IPS DF 19.7 (cell line): Measurements from ENCODE around the gene PTMA.
"Not testable (repeated sequence)": the region's sequence is repeated elsewhere in the genome, so short reads cannot be mapped to it uniquely, and the experiment has no call there.

Experiments
- DNase-seq: peaks from one replicate; pipeline ENCODE4 v3.0.0-alpha.2; 2013; ENCODE audit warnings: low read depth, low spot score

PTMA gene

GRCh38 chr2:231715988-231716616 lies 7.8 kb downstream of the PTMA start:
- DNase-seq = no peak

DNA sequence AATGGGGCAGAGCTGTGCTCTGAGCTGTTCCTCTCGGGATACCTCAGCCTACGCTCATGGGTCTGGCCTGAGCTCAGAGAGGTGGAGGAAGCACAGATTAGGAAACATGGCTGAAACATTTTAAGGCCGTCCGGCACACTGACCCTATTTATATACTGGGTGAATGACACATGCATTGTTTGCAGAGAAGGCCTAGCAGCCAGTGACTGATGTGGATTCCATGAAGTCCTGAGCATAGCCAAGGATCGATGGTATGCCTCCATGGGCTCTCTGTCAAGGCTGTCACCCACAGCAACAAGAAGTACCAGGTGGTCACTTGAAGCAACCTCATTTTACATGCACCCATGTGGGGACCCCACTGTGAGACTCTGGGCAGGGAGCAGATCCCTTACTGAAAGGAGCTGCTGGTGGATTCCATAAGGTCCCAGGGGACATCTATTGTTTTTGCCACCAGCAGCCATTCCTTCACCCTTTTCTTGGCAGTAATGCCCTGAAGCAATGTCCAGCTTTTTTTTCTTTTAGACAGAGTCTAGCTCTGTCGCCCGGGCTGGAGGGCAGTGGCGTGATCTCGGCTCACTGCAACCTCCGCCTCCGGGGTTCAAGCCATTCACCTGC lies 8.4 kb downstream of the PTMA start:
- DNase-seq = no peak

- no peak for DNase-seq
Observed at GRCh38 chr2:231717281-231718171, 9.2 kb downstream of the PTMA start.

GRCh38 chr2:231718799-231719198 lies 10.5 kb downstream of the PTMA start:
- DNase-seq = no peak

DNA sequence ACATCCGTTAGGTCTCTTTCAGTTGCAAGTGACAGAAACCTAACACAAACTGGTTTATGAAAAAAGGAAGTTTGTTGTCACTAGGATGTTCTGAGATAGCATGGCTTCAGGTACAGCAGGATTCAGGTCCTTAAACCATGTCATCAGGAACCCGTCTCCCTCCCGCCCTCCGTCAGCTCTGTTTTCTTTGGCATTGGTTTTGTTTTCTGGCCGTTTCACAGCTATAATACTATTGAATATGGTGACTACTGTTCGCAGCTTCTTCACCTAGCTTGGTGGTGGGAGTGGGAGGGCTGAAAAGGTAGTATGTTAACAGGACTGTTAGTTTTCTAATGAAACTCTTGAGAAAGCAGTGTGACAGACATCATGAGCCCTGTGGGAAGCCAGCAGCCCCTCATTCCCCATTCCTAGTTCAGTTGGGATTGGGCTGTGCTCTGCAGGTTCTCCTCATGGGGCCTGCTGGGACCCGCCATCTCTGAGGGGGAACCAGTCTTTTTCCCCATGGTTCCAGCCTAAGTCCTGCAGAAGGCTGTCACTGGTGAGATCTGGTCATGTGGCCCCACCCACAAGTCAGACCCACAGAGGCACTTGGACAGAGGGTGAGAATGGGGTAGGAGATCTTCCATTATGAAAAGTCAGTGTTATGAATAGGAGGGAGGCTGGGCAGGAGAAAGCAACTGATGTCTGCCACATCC lies 12.1 kb downstream of the PTMA start:
- DNase-seq = no peak

DNA sequence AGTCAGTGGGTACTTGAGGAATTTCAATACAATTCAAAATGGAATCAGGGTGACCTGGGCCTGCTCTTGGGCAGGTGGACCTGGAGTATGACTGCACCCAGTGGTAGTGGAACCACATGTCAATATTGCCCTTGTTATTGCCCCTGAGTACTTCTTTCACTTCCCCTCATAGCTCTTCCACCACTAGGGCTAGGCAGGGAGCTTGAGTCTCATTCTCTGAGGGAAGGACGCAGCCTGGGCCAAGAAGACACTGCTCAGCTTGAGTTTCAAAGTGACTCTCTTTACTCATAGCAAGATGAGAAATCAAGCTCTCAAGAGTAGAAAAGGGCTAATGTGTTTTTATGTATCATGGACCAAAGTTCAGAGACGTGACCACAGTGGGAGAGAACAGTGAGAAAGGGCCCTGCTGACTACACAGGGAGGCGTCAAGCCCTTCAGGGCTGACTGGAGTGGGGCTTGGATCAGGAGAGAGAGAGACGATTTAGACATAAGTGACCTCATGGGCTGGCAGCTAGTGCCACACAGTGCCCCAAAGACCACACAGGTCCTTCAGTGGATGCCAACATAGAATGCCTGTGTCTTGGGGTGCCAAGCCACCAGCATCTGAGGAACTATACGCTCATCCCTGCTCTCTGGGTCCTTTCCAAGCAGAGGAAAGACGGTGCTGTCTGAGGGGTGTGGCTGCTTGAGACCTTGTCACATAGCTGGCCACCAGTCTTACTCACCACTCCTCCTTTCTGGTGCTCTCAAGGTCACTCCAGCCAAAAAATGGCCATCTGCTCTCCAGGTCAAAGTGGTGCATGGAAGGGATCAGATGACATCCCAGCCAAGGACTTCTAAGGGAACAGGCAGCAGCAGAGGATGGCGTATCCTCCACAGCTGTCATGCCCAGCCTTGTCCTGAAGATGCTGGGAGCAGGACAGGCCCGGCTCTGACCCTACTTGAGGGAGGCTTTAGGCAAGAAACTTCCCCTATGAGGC lies 13.0 kb downstream of the PTMA start:
- no peak for DNase-seq

GRCh38 chr2:231722721-231723307 lies 14.5 kb downstream of the PTMA start:
- DNase-seq = no peak

GRCh38 chr2:231725476-231725875 lies 17.2 kb downstream of the PTMA start:
- DNase-seq = no peak

- DNase-seq = no peak
Observed at GRCh38 chr2:231726276-231726675, 18.0 kb downstream of the PTMA start.

- no peak for DNase-seq
Observed at GRCh38 chr2:231727621-231728020, 19.3 kb downstream of the PTMA start.

DNA sequence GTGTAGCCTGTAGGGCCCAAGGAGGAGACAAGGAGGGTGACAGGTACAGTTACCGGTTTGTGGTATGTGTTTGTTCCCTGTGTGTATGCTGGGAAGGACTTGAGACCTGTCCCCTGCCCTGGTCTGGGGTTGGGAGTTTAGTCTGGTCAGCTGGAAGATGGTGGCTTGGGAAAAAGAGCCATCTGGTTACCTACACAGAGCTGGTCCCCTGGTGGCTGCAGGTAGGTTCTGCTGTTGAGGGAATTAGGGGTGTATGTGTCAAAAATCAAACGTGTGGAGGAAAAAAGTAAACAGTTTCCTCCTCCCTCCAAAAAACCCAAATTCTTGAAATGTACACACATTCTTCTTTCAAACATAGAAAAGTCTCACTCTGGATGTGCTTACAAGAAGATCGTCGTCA lies 24.3 kb downstream of the PTMA start:
- DNase-seq = no peak

DNA sequence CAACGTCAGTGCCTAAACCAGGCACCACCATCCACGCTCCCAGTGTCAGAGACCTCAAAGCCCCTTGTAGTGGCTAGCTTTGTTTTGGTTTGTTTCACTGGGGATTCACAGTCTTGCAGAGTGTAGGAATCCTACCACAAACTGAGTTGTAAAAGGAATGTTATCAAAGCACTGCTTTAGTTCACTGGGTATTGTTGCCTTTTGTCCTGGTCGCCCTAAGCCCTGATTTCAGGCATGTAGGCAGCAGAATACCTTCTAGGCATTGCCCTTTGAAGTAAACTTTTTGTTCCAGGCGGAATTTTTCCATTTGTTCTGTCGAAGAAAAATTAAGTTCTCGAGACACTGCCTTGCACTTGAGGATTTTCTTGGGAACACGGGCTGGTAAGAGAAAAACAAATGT lies 29.4 kb downstream of the PTMA start:
- DNase-seq = no peak

GRCh38 chr2:231743376-231744116 lies 35.2 kb downstream of the PTMA start:
- DNase-seq = no peak

DNA sequence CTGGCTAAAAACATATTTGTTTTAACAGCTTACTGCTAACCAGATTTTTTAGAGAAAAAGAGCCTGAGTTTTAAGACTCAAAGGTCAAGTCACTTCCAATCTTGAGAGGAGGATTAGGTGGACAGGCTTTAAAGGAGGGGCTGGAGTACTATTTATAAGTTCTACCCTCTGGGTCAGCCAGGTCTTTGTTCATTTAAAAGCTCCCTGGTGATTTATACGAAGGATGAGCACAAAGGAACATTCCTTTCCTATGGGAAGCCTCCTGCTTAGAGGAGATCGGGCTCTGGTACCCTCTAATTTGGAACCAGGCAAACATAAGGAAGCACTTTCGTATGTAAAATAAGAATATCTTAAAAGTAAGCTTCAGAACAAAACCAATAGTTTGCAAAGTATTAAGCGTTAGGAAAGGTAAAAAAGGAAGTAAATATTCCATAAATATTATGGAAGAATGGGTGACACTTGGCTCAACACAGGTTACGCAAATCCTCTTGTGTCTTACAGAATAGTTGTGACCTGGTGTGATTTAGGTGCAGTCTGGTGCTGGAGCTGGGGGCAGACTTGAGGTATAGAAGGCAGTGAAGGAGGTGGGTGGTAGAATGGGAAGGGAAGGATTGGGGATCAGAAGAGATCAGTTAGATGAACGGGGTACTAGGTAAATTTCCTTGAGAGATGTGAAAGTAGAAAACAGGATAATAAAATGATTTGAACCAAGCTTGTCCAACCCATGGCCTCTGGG lies 37.1 kb downstream of the PTMA start:
- no peak for DNase-seq

DNA sequence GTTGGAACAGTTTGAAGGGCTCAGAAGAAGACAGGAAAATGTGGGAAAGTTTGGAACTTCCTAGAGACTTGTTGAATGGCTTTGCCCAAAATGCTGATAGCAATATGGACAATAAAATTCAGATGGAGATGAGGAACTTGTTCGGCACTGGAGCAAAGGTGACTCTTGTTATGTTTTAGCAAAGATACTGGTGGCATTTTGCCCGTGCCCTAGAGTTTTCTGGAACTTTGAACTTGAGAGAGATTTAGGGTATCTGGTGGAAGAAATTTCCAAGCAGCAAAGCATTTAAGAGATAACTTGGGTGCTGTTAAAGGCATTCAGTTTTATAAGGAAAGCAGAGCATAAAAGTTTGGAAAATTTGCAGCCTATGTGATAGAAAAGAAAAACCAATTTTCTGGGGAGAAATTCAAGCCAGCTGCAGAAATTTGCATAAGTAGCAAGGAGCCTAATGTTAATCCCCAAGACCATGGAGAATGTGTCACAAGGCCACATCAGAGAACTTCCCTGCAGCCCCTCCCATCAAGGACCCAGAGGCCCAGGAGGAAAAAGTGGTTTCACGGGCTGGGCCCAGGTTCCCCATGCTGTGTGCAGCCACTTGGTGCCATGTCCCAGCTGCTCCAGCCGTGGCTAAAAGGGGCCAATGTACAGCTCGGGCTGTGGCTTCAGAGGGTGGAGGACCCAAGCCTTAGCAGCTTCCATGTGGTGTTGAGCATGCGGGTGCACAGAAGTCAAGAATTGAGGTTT lies 40.0 kb downstream of the PTMA start:
- DNase-seq = not testable (repeated sequence)

GRCh38 chr2:231749016-231749415 lies 40.7 kb downstream of the PTMA start:
- not testable (repeated sequence) for DNase-seq

- no peak for DNase-seq
Observed at GRCh38 chr2:231751042-231751815, 42.9 kb downstream of the PTMA start.

DNA sequence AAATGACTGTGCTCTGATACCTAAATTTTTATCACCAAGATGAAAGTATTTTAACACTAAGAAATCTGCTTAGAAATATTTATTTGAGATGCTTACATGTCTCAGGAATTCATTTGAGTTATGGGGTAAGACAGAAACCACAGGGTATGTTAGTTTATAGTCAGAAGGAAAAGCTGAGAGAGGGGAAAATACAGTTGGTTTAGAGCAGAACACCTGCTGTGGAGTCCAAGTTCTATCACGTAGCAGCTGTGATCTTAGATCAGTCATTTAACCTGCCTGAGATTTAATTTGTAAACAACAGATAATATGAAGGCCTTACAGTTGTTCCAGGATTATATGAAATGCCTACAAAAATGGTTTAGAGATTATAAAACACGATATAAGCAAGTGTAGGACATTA lies 43.7 kb downstream of the PTMA start:
- DNase-seq = no peak
